Measurements from ENCODE around the gene GAA.
A peak's percentile ranks its signal among the peaks of the same experiment; 100 is the strongest.

The GAA gene

DNA sequence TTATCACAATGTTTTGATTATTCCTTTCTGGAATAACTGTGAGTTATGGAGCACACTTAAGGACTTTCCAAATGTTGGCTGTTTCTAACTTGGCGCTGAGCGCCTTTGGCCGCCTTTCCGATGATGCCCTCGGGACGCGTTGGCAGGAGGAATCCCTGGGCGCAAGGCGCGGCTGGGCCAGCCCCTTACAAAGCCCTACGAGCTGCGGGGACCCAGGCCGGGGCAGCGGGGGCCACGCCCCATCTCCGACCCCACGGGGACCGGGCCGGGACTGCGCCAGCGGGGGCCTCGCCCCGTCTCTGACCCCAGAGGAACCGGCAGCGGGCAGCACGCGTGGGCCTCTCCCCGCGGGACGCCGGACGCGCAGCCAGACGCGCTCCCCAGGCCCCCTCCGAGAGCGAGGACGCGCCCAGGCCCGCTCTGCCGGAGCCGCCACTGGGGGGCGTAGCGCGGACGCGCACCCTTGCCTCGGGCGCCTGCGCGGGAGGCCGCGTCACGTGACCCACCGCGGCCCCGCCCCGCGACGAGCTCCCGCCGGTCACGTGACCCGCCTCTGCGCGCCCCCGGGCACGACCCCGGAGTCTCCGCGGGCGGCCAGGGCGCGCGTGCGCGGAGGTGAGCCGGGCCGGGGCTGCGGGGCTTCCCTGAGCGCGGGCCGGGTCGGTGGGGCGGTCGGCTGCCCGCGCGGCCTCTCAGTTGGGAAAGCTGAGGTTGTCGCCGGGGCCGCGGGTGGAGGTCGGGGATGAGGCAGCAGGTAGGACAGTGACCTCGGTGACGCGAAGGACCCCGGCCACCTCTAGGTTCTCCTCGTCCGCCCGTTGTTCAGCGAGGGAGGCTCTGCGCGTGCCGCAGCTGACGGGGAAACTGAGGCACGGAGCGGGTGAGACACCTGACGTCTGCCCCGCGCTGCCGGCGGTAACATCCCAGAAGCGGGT lies at the start of gene GAA:
TSS of gene GAA (plus strand) at position 571 of the 935 bp plus-strand sequence. CDS start 3,006 bp downstream, outside the sequence.
- TF ChIP-seq, protein P1, sequence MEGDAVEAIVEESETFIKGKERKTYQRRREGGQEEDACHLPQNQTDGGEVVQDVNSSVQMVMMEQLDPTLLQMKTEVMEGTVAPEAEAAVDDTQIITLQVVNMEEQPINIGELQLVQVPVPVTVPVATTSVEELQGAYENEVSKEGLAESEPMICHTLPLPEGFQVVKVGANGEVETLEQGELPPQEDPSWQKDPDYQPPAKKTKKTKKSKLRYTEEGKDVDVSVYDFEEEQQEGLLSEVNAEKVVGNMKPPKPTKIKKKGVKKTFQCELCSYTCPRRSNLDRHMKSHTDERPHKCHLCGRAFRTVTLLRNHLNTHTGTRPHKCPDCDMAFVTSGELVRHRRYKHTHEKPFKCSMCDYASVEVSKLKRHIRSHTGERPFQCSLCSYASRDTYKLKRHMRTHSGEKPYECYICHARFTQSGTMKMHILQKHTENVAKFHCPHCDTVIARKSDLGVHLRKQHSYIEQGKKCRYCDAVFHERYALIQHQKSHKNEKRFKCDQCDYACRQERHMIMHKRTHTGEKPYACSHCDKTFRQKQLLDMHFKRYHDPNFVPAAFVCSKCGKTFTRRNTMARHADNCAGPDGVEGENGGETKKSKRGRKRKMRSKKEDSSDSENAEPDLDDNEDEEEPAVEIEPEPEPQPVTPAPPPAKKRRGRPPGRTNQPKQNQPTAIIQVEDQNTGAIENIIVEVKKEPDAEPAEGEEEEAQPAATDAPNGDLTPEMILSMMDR (conservative IDR thresholded peaks at IDR 0.05; ENCODE audit: low read depth, low read length): peak; percentile 56
- peak; percentile 80 for DNase-seq (ENCODE audit: low read depth)
- peak within 1 kb of the TSS; percentile 87 for H3K4me3 ChIP-seq (ENCODE audit: low read depth, low read length)

DNA sequence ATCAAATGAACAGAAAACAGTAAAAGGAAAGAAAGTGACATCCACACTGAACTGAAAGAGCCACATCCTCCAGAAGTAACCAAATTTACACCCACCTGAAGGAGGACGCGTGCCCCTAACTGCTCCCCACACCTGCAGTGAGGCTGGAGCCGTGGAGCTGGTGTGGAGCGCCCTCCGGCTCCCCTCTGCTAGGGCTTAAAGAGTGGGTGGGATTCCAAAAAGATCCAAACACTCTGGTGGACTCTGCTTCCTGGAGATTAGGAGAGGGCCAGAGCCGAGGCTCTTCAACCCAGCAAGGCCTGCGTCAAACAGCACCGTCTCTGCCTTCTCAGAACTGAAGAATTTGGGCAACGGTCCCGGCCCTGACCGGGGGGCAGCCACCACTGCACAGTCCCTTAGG lies 49.7 kb upstream of the GAA start:
- DNase-seq (ENCODE audit: low read depth): no peak
- TF ChIP-seq, protein P1 (conservative IDR thresholded peaks at IDR 0.05; ENCODE audit: low read depth, low read length): no peak

DNA sequence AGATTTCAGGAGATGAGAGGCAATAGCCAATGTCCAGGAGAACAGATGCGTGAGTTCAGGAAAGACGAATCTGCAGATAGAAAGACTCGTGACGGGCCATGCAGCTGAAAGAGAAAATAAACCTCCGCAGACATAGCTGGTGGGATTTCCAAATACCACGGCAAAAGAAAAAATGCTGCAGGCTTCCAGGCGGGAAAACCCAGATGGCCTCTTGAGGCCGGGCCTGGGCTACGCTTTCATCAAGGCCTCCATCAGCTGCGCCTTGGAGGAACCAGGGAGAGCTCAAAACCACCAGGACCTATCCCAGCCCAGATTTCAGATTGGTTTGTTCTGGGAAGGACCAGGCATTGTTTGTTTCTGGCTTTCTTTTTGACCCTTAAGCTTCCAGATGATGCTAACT lies 48.3 kb upstream of the GAA start:
- no peak for DNase-seq (ENCODE audit: low read depth)
- TF ChIP-seq, protein P1 (conservative IDR thresholded peaks at IDR 0.05; ENCODE audit: low read depth, low read length): no peak
- no peak overlapping the region for H3K4me3 ChIP-seq (ENCODE audit: low read depth, low read length)

More for the DNA sequence above, 49.7 kb upstream of the GAA start:
- no peak overlapping the region for H3K4me3 ChIP-seq (ENCODE audit: low read depth, low read length)

DNA sequence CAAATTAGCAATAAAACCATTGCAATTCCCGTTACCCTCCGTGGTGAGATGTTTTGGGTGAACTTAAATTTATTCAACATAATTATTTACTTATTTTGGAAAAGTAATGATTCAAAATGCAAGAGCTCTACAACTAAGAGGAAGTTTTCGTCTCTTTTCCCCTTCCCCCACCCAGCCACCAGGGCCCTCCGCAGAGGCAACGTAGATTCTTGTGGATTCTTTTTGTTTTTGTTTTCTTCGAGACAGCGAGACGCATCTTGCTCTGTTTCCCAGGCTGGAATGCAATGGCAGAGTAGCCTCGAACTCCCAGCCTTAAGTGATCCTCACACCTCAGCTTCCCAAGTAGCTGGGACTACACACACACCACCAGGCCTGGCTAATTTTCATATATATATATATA lies 45.8 kb upstream of the GAA start:
- TF ChIP-seq, protein P1 (conservative IDR thresholded peaks at IDR 0.05; ENCODE audit: low read depth, low read length): no peak
- H3K4me3 ChIP-seq (ENCODE audit: low read depth, low read length): no peak overlapping the region
- no peak for DNase-seq (ENCODE audit: low read depth)

DNA sequence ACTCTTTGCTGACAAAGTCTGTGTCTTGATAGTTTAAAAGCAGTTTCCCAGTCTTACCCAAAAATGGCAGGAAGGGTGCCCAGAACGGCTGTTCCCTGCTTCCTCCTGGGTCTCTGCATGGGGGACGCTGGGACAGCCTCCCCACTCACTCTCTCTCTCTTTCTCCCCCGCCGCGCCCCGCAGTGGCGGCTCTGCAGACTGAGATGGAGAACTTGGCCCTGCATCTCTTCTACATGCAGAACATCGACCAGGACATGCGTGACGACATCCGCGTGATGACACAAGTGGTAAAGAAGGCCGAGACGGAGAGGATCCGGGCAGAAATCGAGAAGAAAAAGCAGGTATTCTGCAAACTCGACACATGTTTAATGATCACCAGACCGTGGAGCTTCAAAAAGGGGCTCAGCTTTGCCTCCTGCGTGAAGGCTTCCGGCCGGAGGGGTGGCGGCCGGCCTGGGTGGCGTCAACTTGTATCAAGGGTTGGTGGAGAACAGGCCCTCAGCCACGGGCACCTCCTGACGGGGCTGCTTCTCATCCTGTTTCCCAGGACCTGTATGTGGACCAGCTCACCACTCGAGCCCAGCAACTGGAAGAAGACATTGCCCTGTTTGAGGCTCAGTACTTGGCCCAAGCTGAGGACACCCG lies 42.9 kb upstream of the GAA start:
- no peak for DNase-seq (ENCODE audit: low read depth)
- TF ChIP-seq, protein P1 (conservative IDR thresholded peaks at IDR 0.05; ENCODE audit: low read depth, low read length): no peak
- no peak overlapping the region for H3K4me3 ChIP-seq (ENCODE audit: low read depth, low read length)

DNA sequence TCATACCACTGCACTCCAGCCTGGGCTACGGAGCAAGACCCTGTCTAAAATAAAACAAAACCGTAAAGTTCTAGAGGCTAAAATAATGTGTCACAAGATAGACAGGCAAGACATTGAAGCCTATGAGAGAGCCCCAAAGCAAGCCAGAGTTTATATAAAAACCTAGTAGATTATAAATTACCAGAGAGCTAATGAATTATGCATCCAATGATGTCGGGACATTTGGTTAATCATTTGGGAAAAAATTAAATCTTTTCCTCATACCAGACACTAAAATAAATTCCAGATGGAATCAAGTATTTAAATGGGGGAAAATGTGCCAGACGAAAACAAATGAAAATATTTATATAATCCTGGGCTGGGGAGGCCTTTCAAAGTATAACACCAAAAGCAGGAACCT lies 40.7 kb upstream of the GAA start:
- H3K4me3 ChIP-seq (ENCODE audit: low read depth, low read length): no peak overlapping the region
- TF ChIP-seq, protein P1 (conservative IDR thresholded peaks at IDR 0.05; ENCODE audit: low read depth, low read length): no peak
- DNase-seq (ENCODE audit: low read depth): no peak

Measured in choroid plexus epithelial cell (primary cell).